ENCODE measurements around the gene CACNA2D3.

CACNA2D3 gene

GRCh38 chr3:54835701-54836100 lies 713.3 kb downstream of the CACNA2D3 start:
- DNase-seq (ENCODE audit: low spot score), result no peak
- TF ChIP-seq CTCF (IDR thresholded peaks at IDR 0.05; ENCODE audit: extremely low read depth, missing control alignments), result no peak

- TF ChIP-seq CTCF (IDR thresholded peaks at IDR 0.05; ENCODE audit: extremely low read depth, missing control alignments), result no peak
- DNase-seq (ENCODE audit: low spot score), result no peak
These were observed 714.5 kb downstream of the CACNA2D3 start for GRCh38 chr3:54836871-54837270.

- no peak for TF ChIP-seq CTCF (IDR thresholded peaks at IDR 0.05; ENCODE audit: extremely low read depth, missing control alignments)
- DNase-seq (ENCODE audit: low spot score), result no peak
These were observed 715.6 kb downstream of the CACNA2D3 start for GRCh38 chr3:54837964-54838363.

GRCh38 chr3:54841471-54841870 lies 719.1 kb downstream of the CACNA2D3 start:
- DNase-seq (ENCODE audit: low spot score), result no peak

GRCh38 chr3:54843352-54843751 lies 721.0 kb downstream of the CACNA2D3 start:
- no peak for TF ChIP-seq CTCF (IDR thresholded peaks at IDR 0.05; ENCODE audit: extremely low read depth, missing control alignments)
- no peak for DNase-seq (ENCODE audit: low spot score)

More at GRCh38 chr3:54841471-54841870, 719.1 kb downstream of the CACNA2D3 start:
- TF ChIP-seq CTCF (IDR thresholded peaks at IDR 0.05; ENCODE audit: extremely low read depth, missing control alignments), result no peak

- no peak for DNase-seq (ENCODE audit: low spot score)
- TF ChIP-seq CTCF (IDR thresholded peaks at IDR 0.05; ENCODE audit: extremely low read depth, missing control alignments), result no peak
These were observed 721.9 kb downstream of the CACNA2D3 start for GRCh38 chr3:54844211-54844610.

- DNase-seq (ENCODE audit: low spot score), result no peak
- TF ChIP-seq CTCF (IDR thresholded peaks at IDR 0.05; ENCODE audit: extremely low read depth, missing control alignments), result no peak
These were observed 722.7 kb downstream of the CACNA2D3 start for GRCh38 chr3:54845011-54845410.
